ENCODE results near the gene CREB3L2. TPM values are rescaled to one million over a fixed set of nuclear protein-coding genes. Genes with fewer than 3 reads are reported as not detected.

The CREB3L2 gene
- polyA plus RNA-seq, 3 donors, result 6.9 to 12.9 (median 11.9) TPM

GRCh38 chr7:137882806-137883205, 119.1 kb downstream of the CREB3L2 start:
- no peaks in the 10 kb centered on the region for H3K27me3 ChIP-seq (ENCODE audit: control insufficient read depth in 2 of 2, insufficient read depth in 2 of 2, low read length in 2 of 2)
- intact Hi-C loops (cut with micrococcal nuclease), result no loop called here
- H3K4me1 ChIP-seq (ENCODE audit: control insufficient read depth in 1 of 2, insufficient read depth in 2 of 2, low read length in 2 of 2), result no peaks in the 10 kb centered on the region
- no peak overlapping the region for H3K9ac ChIP-seq (ENCODE audit: insufficient read depth, low read length, poor library complexity, severe bottlenecking)
- H3K4me2 ChIP-seq (replicated peaks; ENCODE audit: extremely low read depth, low read length, poor library complexity, severe bottlenecking), result no peak overlapping the region
- H2AFZ ChIP-seq (ENCODE audit: insufficient read depth, low read depth, low read length, poor library complexity, severe bottlenecking), result no peak overlapping the region
- H3K36me3 ChIP-seq (replicated peaks in 1 of 2; ENCODE audit: control insufficient read depth in 1 of 2, insufficient read depth in 2 of 2, low read length in 2 of 2), result peaks cover 79 to 100% of the 10 kb centered on the region in 2 donors
- H3K27ac Mint-ChIP-seq, result no peak overlapping the region
- peaks cover 88 to 90% of the 10 kb centered on the region in 2 donors for H3K36me3 Mint-ChIP-seq
- peaks cover 4 to 7% of the 10 kb centered on the region in 2 donors for H3K9me3 ChIP-seq (replicated peaks in 1 of 2; ENCODE audit: control insufficient read depth in 1 of 2, insufficient read depth in 1 of 2, low read length in 2 of 2)
- no peaks in the 10 kb centered on the region for H3K27me3 Mint-ChIP-seq (ENCODE audit: low read depth in 3 of 3)
- H3K27ac ChIP-seq (ENCODE audit: low read depth in 1 of 2, low read length in 2 of 2), result no peak overlapping the region
- no peak overlapping the region for H3K4me3 Mint-ChIP-seq
- H3K79me2 ChIP-seq (ENCODE audit: insufficient read depth, low read length), result no peaks in the 10 kb centered on the region
- H3K9me3 Mint-ChIP-seq, result peaks cover 0 to 8% (median 3%) of the 10 kb centered on the region in 7 donors
- TF ChIP-seq CTCF (IDR thresholded peaks at IDR 0.05), result no peak
- H4K20me1 ChIP-seq (ENCODE audit: insufficient read depth, low read length), result no peaks in the 10 kb centered on the region
- no peak overlapping the region for H3K4me3 ChIP-seq (replicated peaks in 1 of 3; ENCODE audit: low read depth in 2 of 3, low read length in 3 of 3)
- H3K4me1 Mint-ChIP-seq, result no peaks in the 10 kb centered on the region
- DNase-seq, result no peak

GRCh38 chr7:137882261-137882668, 119.6 kb downstream of the CREB3L2 start:
- H3K4me1 Mint-ChIP-seq, result no peaks in the 10 kb centered on the region
- no CpG with 5 or more reads among the region's 5 CpGs for WGBS (ENCODE audit: insufficient coverage)

More at GRCh38 chr7:137882261-137882668, 119.6 kb downstream of the CREB3L2 start:
- no peak for TF ChIP-seq CTCF (IDR thresholded peaks at IDR 0.05)
- Histone ChIP-seq H3K9ac (ENCODE audit: insufficient read depth, low read length, poor library complexity, severe bottlenecking) (no peak overlapping the region), H3K4me1 (ENCODE audit: control insufficient read depth in 1 of 2, insufficient read depth in 2 of 2, low read length in 2 of 2) (no peaks in the 10 kb centered on the region), H2AFZ (ENCODE audit: insufficient read depth, low read depth, low read length, poor library complexity, severe bottlenecking) (no peak overlapping the region), H3K4me3 (replicated peaks in 1 of 3; ENCODE audit: low read depth in 2 of 3, low read length in 3 of 3) (no peak overlapping the region), H3K4me2 (replicated peaks; ENCODE audit: extremely low read depth, low read length, poor library complexity, severe bottlenecking) (no peak overlapping the region), H4K20me1 (ENCODE audit: insufficient read depth, low read length) (no peaks in the 10 kb centered on the region), H3K27me3 (ENCODE audit: control insufficient read depth in 2 of 2, insufficient read depth in 2 of 2, low read length in 2 of 2) (no peaks in the 10 kb centered on the region), H3K9me3 (replicated peaks in 1 of 2; ENCODE audit: control insufficient read depth in 1 of 2, insufficient read depth in 1 of 2, low read length in 2 of 2) (peaks cover 4 to 7% of the 10 kb centered on the region in 2 donors), H3K36me3 (replicated peaks in 1 of 2; ENCODE audit: control insufficient read depth in 1 of 2, insufficient read depth in 2 of 2, low read length in 2 of 2) (peaks cover 82 to 100% of the 10 kb centered on the region in 2 donors), H3K79me2 (ENCODE audit: insufficient read depth, low read length) (no peaks in the 10 kb centered on the region), H3K27ac (ENCODE audit: low read depth in 1 of 2, low read length in 2 of 2) (no peak overlapping the region)
- no peak overlapping the region for H3K4me3 Mint-ChIP-seq
- intact Hi-C loops (cut with micrococcal nuclease), result no loop called here
- DNase-seq, result no peak
- H3K36me3 Mint-ChIP-seq, result peaks cover 90 to 91% of the 10 kb centered on the region in 2 donors
- H3K27me3 Mint-ChIP-seq (ENCODE audit: low read depth in 3 of 3), result no peaks in the 10 kb centered on the region
- H3K27ac Mint-ChIP-seq, result no peak overlapping the region
- H3K9me3 Mint-ChIP-seq, result peaks cover 0 to 8% (median 3%) of the 10 kb centered on the region in 7 donors

Measured in CD14-positive monocyte (primary cell).